Suprapubic skin (tissue), 4 donors: Measurements from ENCODE around the gene DTNBP1.

Experiments
- CTCF ChIP-seq, 2 donors: fragments of 200-600 bp in 1 of 2; fragments of 450-650 bp in 1 of 2; sonication (generic) in 1 of 2; IDR thresholded peaks; one replicate each; pipeline ENCODE4 v1.5.1; 2016 to 2019; ENCODE audit warnings: antibody characterized with exemption in 2 of 2, mild to moderate bottlenecking in 1 of 2, moderate library complexity in 1 of 2
- EP300 ChIP-seq: sonication (generic); formaldehyde crosslinking; IDR thresholded peaks from one replicate; pipeline ENCODE4 v1.6.1; 2017; ENCODE audit warnings: antibody characterized with exemption
- POLR2A ChIP-seq, 2 donors: fragments of 450-650 bp; IDR thresholded peaks; one replicate each; pipeline ENCODE4 v1.6.1; 2017; ENCODE audit warnings: antibody characterized with exemption in 2 of 2, mild to moderate bottlenecking in 2 of 2, moderate library complexity in 2 of 2
- POLR2AphosphoS5 ChIP-seq, 3 donors: sonication (generic); formaldehyde crosslinking; IDR thresholded peaks; one replicate each; pipeline ENCODE4 v1.6.1; 2017; ENCODE audit warnings: antibody characterized with exemption in 3 of 3

GRCh38 chr6:15672818-15673217, 10.0 kb upstream of the DTNBP1 start:
- no peak for TF ChIP-seq CTCF (IDR thresholded peaks at IDR 0.05)
- no peak for TF ChIP-seq POLR2A (IDR thresholded peaks at IDR 0.05)
- TF ChIP-seq EP300: no peak
- TF ChIP-seq POLR2AphosphoS5 (IDR thresholded peaks at IDR 0.05): no peak
